WTC11 (cell line): ENCODE measurements around the gene LRCH4. TPM values are rescaled to one million over a fixed set of nuclear protein-coding genes. Genes with fewer than 3 reads are reported as not detected.
A peak's percentile ranks its signal among the peaks of the same experiment; 100 is the strongest.

Experiments
- AFF4 ChIP-seq: sonication (generic); formaldehyde crosslinking; IDR thresholded peaks from 2 replicates; pipeline ENCODE4 v1.8.1; 2023; ENCODE audit warnings: mild to moderate bottlenecking, missing genetic modification reagents, borderline replicate concordance
- ATF1 ChIP-seq: sonication (generic); formaldehyde crosslinking; IDR thresholded peaks from 2 replicates; pipeline ENCODE4 v1.8.1; 2023; ENCODE audit warnings: mild to moderate bottlenecking, moderate library complexity, missing genetic modification reagents
- CREM ChIP-seq: sonication (generic); formaldehyde crosslinking; IDR thresholded peaks from 2 replicates; pipeline ENCODE4 v1.8.1; 2022; ENCODE audit warnings: mild to moderate bottlenecking, missing genetic modification reagents, moderate library complexity
- ELF4 ChIP-seq: sonication (generic); formaldehyde crosslinking; IDR thresholded peaks from 2 replicates; pipeline ENCODE4 v1.8.1; 2022; ENCODE audit warnings: low read depth, mild to moderate bottlenecking, moderate library complexity, missing genetic modification reagents
- EMX1 ChIP-seq: fragments of 250-450 bp; sonication (Bioruptor Pico); IDR thresholded peaks from 2 replicates; pipeline ENCODE4 v1.8.0; 2021; ENCODE audit warnings: mild to moderate bottlenecking
- ETV6 ChIP-seq: sonication (generic); formaldehyde crosslinking; IDR thresholded peaks from 2 replicates; pipeline ENCODE4 v1.8.1; 2022; ENCODE audit warnings: mild to moderate bottlenecking, missing genetic modification reagents
- GTF2I ChIP-seq: fragments of 250-450 bp; sonication (Bioruptor Pico); conservative IDR thresholded peaks from 2 replicates; pipeline ENCODE4 v1.4.0; 2021; ENCODE audit warnings: mild to moderate bottlenecking
- HMGA2 ChIP-seq: fragments of 250-450 bp; sonication (Bioruptor Pico); IDR thresholded peaks from 2 replicates; pipeline ENCODE4 v1.4.0; 2021; ENCODE audit warnings: mild to moderate bottlenecking, moderate library complexity
- IRF2 ChIP-seq: sonication (generic); formaldehyde crosslinking; IDR thresholded peaks from 2 replicates; pipeline ENCODE4 v1.8.0; 2022; ENCODE audit warnings: low read depth, missing genetic modification reagents, borderline replicate concordance
- MAX ChIP-seq: sonication (generic); formaldehyde crosslinking; IDR thresholded peaks from 2 replicates; pipeline ENCODE4 v1.8.0; 2022; ENCODE audit warnings: mild to moderate bottlenecking, missing genetic modification reagents
- NFE2L1 ChIP-seq: sonication (generic); formaldehyde crosslinking; IDR thresholded peaks from 2 replicates; pipeline ENCODE4 v1.8.1; 2023; ENCODE audit warnings: missing genetic modification reagents
- NR3C1 ChIP-seq: sonication (generic); formaldehyde crosslinking; conservative IDR thresholded peaks from 2 replicates; pipeline ENCODE4 v1.8.1; 2023; ENCODE audit warnings: low read depth, mild to moderate bottlenecking, missing genetic modification reagents
- STAT6 ChIP-seq: sonication (generic); formaldehyde crosslinking; conservative IDR thresholded peaks from 2 replicates; pipeline ENCODE4 v1.8.1; 2023; ENCODE audit warnings: mild to moderate bottlenecking, low read depth, missing genetic modification reagents, moderate library complexity
- TCF7 ChIP-seq: sonication (generic); formaldehyde crosslinking; IDR thresholded peaks from 2 replicates; pipeline ENCODE4 v1.8.0; 2022; ENCODE audit warnings: mild to moderate bottlenecking, low read depth, missing genetic modification reagents, moderate library complexity
- TP53 ChIP-seq: sonication (generic); formaldehyde crosslinking; IDR thresholded peaks from 2 replicates; pipeline ENCODE4 v1.8.1; 2023; ENCODE audit warnings: mild to moderate bottlenecking, missing genetic modification reagents
- ZBTB21 ChIP-seq: sonication (generic); formaldehyde crosslinking; IDR thresholded peaks from 2 replicates; pipeline ENCODE4 v1.8.1; 2023; ENCODE audit warnings: mild to moderate bottlenecking, missing genetic modification reagents, borderline replicate concordance
- ZMAT4 ChIP-seq: fragments of 250-450 bp; sonication (Bioruptor Pico); IDR thresholded peaks from 2 replicates; pipeline ENCODE4 v1.9.0; 2021; ENCODE audit warnings: mild to moderate bottlenecking
- ZNF281 ChIP-seq: sonication (generic); formaldehyde crosslinking; IDR thresholded peaks from 2 replicates; pipeline ENCODE4 v1.8.0; 2023; ENCODE audit warnings: mild to moderate bottlenecking, missing genetic modification reagents
- ZNF416 ChIP-seq: fragments of 250-450 bp; sonication (Bioruptor Pico); IDR thresholded peaks from 2 replicates; pipeline ENCODE4 v1.9.0; 2021; ENCODE audit warnings: mild to moderate bottlenecking, inconsistent platforms
- ZNF425 ChIP-seq: fragments of 250-450 bp; sonication (Bioruptor Pico); conservative IDR thresholded peaks from 2 replicates; pipeline ENCODE4 v1.9.0; 2021; ENCODE audit warnings: mild to moderate bottlenecking
- total RNA-seq: library from RNA; stranded (reverse); gene quantifications from 3 replicates; pipeline ENCODE4 v1.2.3, GENCODE V29; 2021
- TF ChIP-seq, protein P1 (sequence below): sonication (generic); formaldehyde crosslinking; IDR thresholded peaks from 2 replicates; pipeline ENCODE4 v1.8.1; 2022; ENCODE audit warnings: low read depth, mild to moderate bottlenecking, moderate library complexity, missing genetic modification reagents, borderline replicate concordance
- TF ChIP-seq, protein P2 (sequence below): sonication (generic); formaldehyde crosslinking; IDR thresholded peaks from 2 replicates; pipeline ENCODE4 v1.8.1; 2022; ENCODE audit warnings: mild to moderate bottlenecking, missing genetic modification reagents, moderate library complexity, borderline replicate concordance
- TF ChIP-seq, protein P3 (sequence below): sonication (generic); formaldehyde crosslinking; IDR thresholded peaks from 2 replicates; pipeline ENCODE4 v1.8.1; 2023; ENCODE audit warnings: mild to moderate bottlenecking, missing genetic modification reagents, moderate library complexity

Gene LRCH4
- total RNA-seq, 1 experiment from 2014 or later: 56.7 TPM

DNA sequence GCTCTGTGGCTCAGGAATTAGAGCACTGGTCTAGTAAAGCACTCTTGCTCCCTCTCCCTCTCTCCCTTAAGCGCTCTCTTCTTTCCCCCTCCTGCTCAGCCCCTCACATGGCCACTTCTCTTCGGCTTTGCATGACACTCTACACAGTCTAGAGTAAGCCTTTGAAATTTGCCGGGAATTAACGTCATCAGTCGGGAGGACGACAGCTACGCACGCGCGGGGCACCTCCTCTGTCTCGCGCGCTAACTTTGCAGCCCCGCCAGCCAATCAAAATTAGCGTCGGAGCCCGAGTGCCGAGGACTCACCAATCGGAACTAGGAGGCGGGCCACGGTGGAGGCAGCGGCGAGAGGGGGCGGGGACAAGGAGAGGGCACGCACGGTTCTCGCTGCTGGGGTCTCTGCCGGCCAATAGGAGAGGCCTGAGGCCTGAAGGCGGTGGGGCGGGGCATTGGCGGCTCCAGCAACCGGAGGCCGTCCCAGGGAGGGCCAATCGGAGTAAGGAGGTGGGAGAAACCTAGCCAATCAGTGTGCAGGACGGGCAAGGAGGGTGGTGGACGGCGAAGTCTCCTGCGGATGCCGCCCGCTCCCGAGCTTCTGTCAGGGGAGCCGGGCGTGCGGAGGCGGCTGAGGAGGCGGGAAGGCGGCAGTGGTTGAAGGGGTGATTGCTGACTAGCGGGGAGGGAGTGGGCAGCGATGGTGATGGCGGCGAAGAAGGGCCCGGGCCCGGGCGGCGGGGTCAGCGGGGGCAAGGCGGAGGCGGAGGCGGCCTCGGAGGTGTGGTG is 47.1 kb downstream of the LRCH4 start, which contains the start of gene AGFG2 (continued):
- TF ChIP-seq ZNF425: no peak
- peak; percentile 75; the same call in 1 of the 2 replicates for TF ChIP-seq ETV6 (CRISPR knock-in tag)
- TF ChIP-seq, protein P1, sequence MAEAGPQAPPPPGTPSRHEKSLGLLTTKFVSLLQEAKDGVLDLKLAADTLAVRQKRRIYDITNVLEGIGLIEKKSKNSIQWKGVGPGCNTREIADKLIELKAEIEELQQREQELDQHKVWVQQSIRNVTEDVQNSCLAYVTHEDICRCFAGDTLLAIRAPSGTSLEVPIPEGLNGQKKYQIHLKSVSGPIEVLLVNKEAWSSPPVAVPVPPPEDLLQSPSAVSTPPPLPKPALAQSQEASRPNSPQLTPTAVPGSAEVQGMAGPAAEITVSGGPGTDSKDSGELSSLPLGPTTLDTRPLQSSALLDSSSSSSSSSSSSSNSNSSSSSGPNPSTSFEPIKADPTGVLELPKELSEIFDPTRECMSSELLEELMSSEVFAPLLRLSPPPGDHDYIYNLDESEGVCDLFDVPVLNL: no peak
- TF ChIP-seq, protein P2, sequence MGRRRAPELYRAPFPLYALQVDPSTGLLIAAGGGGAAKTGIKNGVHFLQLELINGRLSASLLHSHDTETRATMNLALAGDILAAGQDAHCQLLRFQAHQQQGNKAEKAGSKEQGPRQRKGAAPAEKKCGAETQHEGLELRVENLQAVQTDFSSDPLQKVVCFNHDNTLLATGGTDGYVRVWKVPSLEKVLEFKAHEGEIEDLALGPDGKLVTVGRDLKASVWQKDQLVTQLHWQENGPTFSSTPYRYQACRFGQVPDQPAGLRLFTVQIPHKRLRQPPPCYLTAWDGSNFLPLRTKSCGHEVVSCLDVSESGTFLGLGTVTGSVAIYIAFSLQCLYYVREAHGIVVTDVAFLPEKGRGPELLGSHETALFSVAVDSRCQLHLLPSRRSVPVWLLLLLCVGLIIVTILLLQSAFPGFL (CRISPR knock-in tag): no peak
- peak; percentile 76; the same call in 1 of the 2 replicates for TF ChIP-seq NFE2L1 (CRISPR knock-in tag)
- TF ChIP-seq EMX1 (CRISPR knock-in tag): no peak
- TF ChIP-seq ZBTB21: no peak
- TF ChIP-seq, protein P3, sequence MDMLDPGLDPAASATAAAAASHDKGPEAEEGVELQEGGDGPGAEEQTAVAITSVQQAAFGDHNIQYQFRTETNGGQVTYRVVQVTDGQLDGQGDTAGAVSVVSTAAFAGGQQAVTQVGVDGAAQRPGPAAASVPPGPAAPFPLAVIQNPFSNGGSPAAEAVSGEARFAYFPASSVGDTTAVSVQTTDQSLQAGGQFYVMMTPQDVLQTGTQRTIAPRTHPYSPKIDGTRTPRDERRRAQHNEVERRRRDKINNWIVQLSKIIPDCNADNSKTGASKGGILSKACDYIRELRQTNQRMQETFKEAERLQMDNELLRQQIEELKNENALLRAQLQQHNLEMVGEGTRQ (CRISPR knock-in tag): no peak
- TF ChIP-seq STAT6: no peak
- TF ChIP-seq AFF4 (CRISPR knock-in tag): no peak
- no peak for TF ChIP-seq TP53
- no peak for TF ChIP-seq IRF2 (CRISPR knock-in tag)
- no peak for TF ChIP-seq NR3C1 (CRISPR knock-in tag)
- TF ChIP-seq GTF2I (CRISPR knock-in tag): no peak
- TF ChIP-seq ATF1 (CRISPR knock-in tag): no peak
- TF ChIP-seq MAX (CRISPR knock-in tag): peak; percentile 88
- TF ChIP-seq HMGA2 (CRISPR knock-in tag): no peak
- no peak for TF ChIP-seq ZNF416 (CRISPR knock-in tag)
- peak; percentile 77; the same call in 1 of the 2 replicates for TF ChIP-seq CREM (CRISPR knock-in tag)
- TF ChIP-seq TCF7 (CRISPR knock-in tag): no peak
- TF ChIP-seq ELF4 (CRISPR knock-in tag): no peak
- TF ChIP-seq ZNF281 (CRISPR knock-in tag): no peak
- no peak for TF ChIP-seq ZMAT4
